ENCODE data around the gene LAS1L.

GRCh38 chrX:65545456-65545855 lies 10.9 kb upstream of the LAS1L start:
- TF ChIP-seq CTCF (IDR thresholded peaks at IDR 0.05; ENCODE audit: low read depth, low read length, missing input control) = no peak
- TF ChIP-seq ZBTB33 (IDR thresholded peaks at IDR 0.05) = no peak
- TF ChIP-seq SP1 (IDR thresholded peaks at IDR 0.05) = no peak
- no peak for TF ChIP-seq ATF3 (IDR thresholded peaks at IDR 0.05)
- no peak for TF ChIP-seq EGR1 (IDR thresholded peaks at IDR 0.05; ENCODE audit: low read depth in 2 of 2)
- TF ChIP-seq TAF1 (conservative IDR thresholded peaks at IDR 0.05) = no peak
- TF ChIP-seq REST (IDR thresholded peaks at IDR 0.05) = no peak
- TF ChIP-seq HNF4G (IDR thresholded peaks at IDR 0.05) = no peak
- no peak for TF ChIP-seq RAD21 (IDR thresholded peaks at IDR 0.05)
- TF ChIP-seq RXRA (IDR thresholded peaks at IDR 0.05) = no peak
- TF ChIP-seq HNF4A (conservative IDR thresholded peaks at IDR 0.05) = no peak
